ENCODE measurements around the gene GEMIN8. TPM values are rescaled to one million over a fixed set of nuclear protein-coding genes. Genes with fewer than 3 reads are reported as not detected.

GEMIN8 gene
- total RNA-seq, 4 donors from 2014 or later = 13.9 to 50.7 (median 30.0) TPM

- WGBS, 2 donors = 11 to 26% methylated on average over 4 of the region's 4 CpGs
- Histone ChIP-seq H3K4me3 (replicated peaks in 1 of 3) (no peak overlapping the region), H3K27me3 (no peaks in the 10 kb centered on the region), H3K9me3 (no peaks in the 10 kb centered on the region), H3K4me1 (peaks cover 0 to 3% of the 10 kb centered on the region in 2 donors), H3K27ac (peak overlapping the region in 1 of 3 donors; percentile 52), H3K36me3 (peaks cover 0 to 6% of the 10 kb centered on the region in 2 donors)
- TF ChIP-seq POLR2A (IDR thresholded peaks at IDR 0.05) (no peak), CTCF (IDR thresholded peaks at IDR 0.05) (no peak)
- DNase-seq = peak; percentile 28 to 48
- intact Hi-C loops (cut with DNase I) = no loop called here
Observed at GRCh38 chrX:14013054-14013453, 16.6 kb downstream of the GEMIN8 start.

DNA sequence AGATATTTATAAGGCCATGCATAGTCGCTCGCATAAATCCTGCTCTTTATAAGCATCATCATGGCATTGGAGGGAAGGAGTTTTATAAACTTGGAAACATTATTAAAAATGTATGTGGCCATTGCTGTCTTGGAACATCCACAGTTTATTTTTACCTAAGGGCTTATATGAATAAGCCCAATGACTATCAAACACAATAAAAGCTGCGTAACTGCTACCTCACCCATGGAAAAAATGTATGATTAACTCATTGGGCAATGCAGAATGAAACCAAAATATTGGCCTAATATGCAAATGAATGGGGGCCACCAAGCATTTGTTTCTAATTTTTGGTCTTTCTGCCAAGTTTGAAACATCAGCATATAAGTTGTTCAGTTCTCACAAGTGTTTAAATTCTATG, 19.1 kb downstream of the GEMIN8 start:
- no peak for DNase-seq
- Histone ChIP-seq H3K4me3 (replicated peaks in 1 of 3) (no peak overlapping the region), H3K4me1 (peaks cover 0 to 3% of the 10 kb centered on the region in 2 donors), H3K36me3 (peaks cover 5 to 11% of the 10 kb centered on the region in 2 donors), H3K27me3 (no peaks in the 10 kb centered on the region), H3K27ac (no peak overlapping the region), H3K9me3 (no peaks in the 10 kb centered on the region)
- TF ChIP-seq POLR2A (IDR thresholded peaks at IDR 0.05) (no peak), CTCF (IDR thresholded peaks at IDR 0.05) (no peak)
- intact Hi-C loops (cut with DNase I) = no loop called here
- 98 to 100% methylated on average over 3 of the region's 3 CpGs for WGBS, 2 donors

- H3K4me3 ChIP-seq (replicated peaks in 1 of 3) = no peak overlapping the region
- 91 to 92% methylated on average over 10 of the region's 10 CpGs for WGBS, 2 donors
- H3K27ac ChIP-seq = no peak overlapping the region
- intact Hi-C loops (cut with DNase I) = no loop called here
- DNase-seq = no peak
- H3K9me3 ChIP-seq = no peaks in the 10 kb centered on the region
- no peaks in the 10 kb centered on the region for H3K4me1 ChIP-seq
- TF ChIP-seq POLR2A (IDR thresholded peaks at IDR 0.05) (no peak), CTCF (IDR thresholded peaks at IDR 0.05) (no peak)
- H3K36me3 ChIP-seq = peaks cover 5 to 11% of the 10 kb centered on the region in 2 donors
- H3K27me3 ChIP-seq = no peaks in the 10 kb centered on the region
Observed at GRCh38 chrX:14006540-14006939, 23.2 kb downstream of the GEMIN8 start.

- no peak overlapping the region for H3K4me3 ChIP-seq (replicated peaks in 1 of 3)
- H3K9me3 ChIP-seq = no peaks in the 10 kb centered on the region
- TF ChIP-seq CTCF (IDR thresholded peaks at IDR 0.05) (no peak), POLR2A (IDR thresholded peaks at IDR 0.05) (no peak)
- DNase-seq = no peak
- H3K27me3 ChIP-seq = no peaks in the 10 kb centered on the region
- 93 to 96% methylated on average over 2 of the region's 2 CpGs for WGBS, 2 donors
- H3K27ac ChIP-seq = no peak overlapping the region
- H3K4me1 ChIP-seq = no peaks in the 10 kb centered on the region
- peaks cover 5 to 11% of the 10 kb centered on the region in 2 donors for H3K36me3 ChIP-seq
- intact Hi-C loops (cut with DNase I) = no loop called here
Observed at GRCh38 chrX:14003876-14004425, 25.7 kb downstream of the GEMIN8 start.

DNA sequence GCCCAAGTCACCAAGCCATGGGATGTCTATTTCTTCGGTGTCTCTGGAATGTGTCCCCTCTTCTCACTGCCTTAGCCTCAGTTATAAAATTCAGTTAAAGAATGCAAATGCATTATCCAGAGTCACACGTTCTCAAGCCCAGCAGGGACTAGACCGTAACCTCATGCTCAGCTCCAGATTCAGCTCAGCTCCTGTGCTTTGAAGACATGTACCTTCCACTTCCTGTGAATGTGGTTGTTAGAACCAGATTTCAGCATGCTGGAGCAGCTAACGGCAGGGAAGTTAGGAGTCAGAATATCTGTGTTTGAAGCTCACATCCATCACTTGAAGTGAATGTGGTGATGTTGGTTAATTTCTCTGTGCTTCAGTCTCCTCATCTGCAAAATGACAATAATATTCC, 26.7 kb downstream of the GEMIN8 start:
- no peaks in the 10 kb centered on the region for H3K27me3 ChIP-seq
- DNase-seq = no peak
- H3K9me3 ChIP-seq = no peaks in the 10 kb centered on the region
- H3K27ac ChIP-seq = no peak overlapping the region
- peaks cover 4 to 5% of the 10 kb centered on the region in 2 donors for H3K36me3 ChIP-seq
- no peak overlapping the region for H3K4me3 ChIP-seq (replicated peaks in 1 of 3)
- intact Hi-C loops (cut with DNase I) = no loop called here
- WGBS, 2 donors = 87 to 93% methylated on average over 4 of the region's 4 CpGs
- H3K4me1 ChIP-seq = no peaks in the 10 kb centered on the region
- no peak for TF ChIP-seq POLR2A (IDR thresholded peaks at IDR 0.05)
- TF ChIP-seq CTCF (IDR thresholded peaks at IDR 0.05) = no peak
